HG03108 (cell line): Measurements from ENCODE around the gene CRELD2.
A peak's percentile ranks its signal among the peaks of the same experiment; 100 is the strongest.

Source experiments
- ATAC-seq: cut with Tn5 transposase; IDR thresholded peaks from one replicate; pipeline ENCODE4 v1.9.1; 2021; ENCODE audit warnings: moderate library complexity; ENCODE audit not compliant: unreplicated experiment

The CRELD2 gene

GRCh38 chr22:49955581-49956417 lies 37.4 kb downstream of the CRELD2 start:
- no peak for ATAC-seq

DNA sequence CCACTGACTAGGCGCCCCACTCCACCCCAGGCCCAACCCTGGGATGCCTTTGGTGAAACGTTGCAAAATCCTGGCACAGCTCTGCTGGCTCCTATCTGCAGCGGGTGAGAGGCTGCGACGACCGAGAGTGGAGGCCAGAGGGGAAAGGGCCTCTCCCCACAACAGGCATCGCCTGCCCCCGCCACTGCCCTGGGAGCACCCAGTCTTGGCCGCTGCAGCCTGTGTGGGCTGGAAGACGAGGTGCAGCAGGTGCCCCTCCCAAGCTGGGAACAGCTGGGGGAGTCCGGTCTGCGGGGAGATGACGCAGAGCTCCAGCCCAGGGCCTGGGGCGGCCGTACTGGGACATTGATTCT lies 38.0 kb downstream of the CRELD2 start:
- no peak for ATAC-seq

- ATAC-seq = no peak
Measured at GRCh38 chr22:49956914-49957825, 38.7 kb downstream of the CRELD2 start.

GRCh38 chr22:49957826-49958365 lies 39.5 kb downstream of the CRELD2 start:
- no peak for ATAC-seq

DNA sequence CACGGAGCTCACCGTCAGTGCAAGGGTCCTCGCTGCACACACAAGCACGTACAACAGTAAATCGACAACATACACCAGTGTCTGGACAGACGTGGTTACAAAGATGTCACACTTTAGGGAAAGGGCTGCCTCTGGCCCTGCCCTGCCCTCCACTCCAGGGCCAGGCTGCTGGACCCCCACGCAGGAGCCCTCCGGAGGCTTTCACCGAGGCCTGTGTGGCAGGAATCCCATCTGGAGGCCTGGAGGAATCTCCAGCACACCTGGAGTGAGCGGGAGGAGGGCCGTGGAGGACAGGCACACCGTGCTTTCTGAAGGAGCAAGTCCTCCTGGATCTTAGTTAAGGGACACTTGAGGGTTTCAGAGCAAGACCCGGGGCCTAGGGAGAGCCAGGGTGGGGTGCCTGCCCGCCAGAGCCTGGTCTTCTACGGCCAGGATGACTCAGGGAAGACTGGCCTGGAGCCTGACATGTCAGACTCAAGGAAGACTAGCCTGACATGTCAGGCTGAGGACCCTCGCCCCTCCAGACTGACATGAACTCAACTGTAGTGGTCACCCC lies 40.0 kb downstream of the CRELD2 start:
- ATAC-seq = no peak

- no peak for ATAC-seq
Measured at GRCh38 chr22:49958931-49959781, 40.7 kb downstream of the CRELD2 start.

GRCh38 chr22:49959782-49960158 lies 41.3 kb downstream of the CRELD2 start:
- no peak for ATAC-seq

GRCh38 chr22:49960159-49961004 lies 41.9 kb downstream of the CRELD2 start, which contains the start of gene PIM3:
PIM3 (plus strand) TSS chr22:49960772; CDS start chr22:49960948, 176 bp downstream.
- ATAC-seq = peak; percentile 48

DNA sequence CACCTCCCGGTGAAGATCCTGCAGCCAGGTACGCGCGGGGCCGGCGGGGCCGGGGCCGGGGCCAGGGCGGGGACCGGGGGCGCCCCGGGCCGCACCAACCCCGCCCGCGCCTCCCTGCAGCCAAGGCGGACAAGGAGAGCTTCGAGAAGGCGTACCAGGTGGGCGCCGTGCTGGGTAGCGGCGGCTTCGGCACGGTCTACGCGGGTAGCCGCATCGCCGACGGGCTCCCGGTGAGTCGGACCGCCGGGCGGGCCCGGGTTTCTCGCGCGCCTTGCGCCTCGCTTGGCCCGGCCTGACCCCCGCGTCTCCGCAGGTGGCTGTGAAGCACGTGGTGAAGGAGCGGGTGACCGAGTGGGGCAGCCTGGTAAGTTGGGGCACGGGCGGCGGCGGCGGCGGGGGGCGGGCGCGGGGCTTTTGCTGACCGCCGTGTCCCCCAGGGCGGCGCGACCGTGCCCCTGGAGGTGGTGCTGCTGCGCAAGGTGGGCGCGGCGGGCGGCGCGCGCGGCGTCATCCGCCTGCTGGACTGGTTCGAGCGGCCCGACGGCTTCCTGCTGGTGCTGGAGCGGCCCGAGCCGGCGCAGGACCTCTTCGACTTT lies 42.7 kb downstream of the CRELD2 start:
- no peak for ATAC-seq

DNA sequence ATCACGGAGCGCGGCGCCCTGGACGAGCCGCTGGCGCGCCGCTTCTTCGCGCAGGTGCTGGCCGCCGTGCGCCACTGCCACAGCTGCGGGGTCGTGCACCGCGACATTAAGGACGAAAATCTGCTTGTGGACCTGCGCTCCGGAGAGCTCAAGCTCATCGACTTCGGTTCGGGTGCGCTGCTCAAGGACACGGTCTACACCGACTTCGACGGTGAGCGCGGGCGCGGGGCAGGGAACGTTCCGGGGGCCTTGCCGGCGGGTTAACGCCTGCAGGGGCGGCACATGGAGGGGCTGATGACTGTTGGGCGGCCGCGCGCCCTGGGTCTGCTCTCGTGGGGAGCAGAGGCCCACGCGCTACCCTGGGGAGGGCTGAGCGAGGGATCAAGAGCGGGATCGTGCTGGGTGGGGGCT lies 43.2 kb downstream of the CRELD2 start:
- no peak for ATAC-seq

DNA sequence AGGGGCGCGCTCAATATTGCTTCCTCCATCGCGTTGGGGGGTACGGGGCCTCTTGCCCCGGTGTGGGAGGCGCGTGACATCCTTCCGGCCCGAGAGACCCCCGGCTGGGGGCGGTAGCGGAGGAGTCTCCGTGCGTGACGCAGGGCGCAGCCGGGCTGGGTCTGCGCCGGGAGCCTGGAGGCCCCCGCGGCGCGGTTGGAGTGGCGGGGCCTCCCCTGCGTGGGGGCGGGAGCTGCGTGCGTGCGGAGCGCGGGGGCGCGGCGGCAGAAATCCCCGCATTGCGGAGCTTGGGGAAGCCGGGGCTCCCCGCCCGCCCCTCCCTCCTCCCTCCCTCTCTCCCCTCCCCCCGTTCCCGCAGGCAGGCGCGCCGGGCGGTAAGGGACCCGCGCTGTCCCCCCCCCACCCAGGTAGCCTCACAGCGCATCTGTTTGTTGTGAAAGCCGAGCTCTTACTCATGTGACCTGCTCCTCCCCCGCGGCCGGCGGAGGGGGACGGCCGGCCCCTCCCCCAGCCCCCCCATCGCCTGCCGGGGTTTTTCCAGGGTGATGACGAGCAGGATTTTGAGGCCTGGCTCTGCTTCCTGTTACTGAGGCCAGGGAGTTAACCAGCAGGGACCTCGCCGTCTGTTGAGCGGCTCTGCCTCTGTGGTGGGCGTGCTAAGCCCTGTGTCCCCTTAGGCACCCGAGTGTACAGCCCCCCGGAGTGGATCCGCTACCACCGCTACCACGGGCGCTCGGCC lies 43.7 kb downstream of the CRELD2 start:
- ATAC-seq = peak; percentile 20

GRCh38 chr22:49962751-49963646 lies 44.6 kb downstream of the CRELD2 start:
- no peak for ATAC-seq

- ATAC-seq = no peak
Measured at GRCh38 chr22:49963647-49964026, 45.2 kb downstream of the CRELD2 start.

DNA sequence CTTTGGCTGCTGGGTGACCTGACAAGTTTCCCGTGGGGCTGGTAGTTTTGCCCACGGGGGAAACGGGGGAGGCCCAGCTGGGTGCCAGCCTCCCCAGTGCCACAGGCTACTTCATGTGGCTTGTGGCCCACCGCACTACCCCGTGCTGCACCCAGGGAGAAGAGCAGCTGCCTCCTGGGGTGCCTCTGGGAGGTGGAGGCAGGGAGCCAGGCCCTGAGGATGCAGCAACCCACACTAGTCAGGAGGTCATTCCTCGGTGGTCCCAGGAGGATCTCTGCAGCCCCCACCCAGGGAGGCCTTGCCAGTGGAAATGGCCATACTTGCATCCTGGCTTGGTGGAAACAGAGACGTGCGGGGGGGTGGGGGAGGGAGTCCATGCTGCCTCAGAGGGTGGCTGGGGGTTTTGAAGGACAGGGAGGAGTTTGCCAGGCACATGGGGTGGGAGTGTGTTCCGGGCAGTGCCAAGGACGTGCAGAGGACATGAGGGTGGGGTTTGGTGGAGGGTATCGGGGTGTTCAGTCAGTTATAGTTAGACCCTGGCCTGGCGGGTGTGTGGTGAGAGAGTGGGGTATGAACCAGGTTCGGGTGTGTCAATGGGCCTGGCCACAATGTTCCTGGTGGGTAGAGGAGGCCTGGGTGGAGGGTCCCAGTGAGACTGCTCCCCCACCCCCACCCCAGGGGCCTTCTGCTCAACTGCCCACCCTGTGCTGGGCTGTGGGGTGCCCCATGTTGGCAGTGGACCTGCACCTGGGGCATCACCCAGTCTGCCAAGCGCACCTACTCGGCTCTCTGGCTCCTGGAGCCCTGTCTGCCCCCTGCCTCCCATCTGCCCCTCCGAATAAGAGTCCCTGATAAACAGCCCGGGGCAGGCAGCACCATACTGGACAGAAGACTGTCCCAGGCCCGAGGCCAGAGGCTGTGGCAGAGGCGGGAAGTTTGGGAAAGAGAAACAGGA lies 46.0 kb downstream of the CRELD2 start:
- no peak for ATAC-seq

- ATAC-seq = no peak
Measured at GRCh38 chr22:49965091-49966040, 46.9 kb downstream of the CRELD2 start.
